Esophagus muscularis mucosa (tissue), 4 donors: ENCODE data around the gene OR9G4. TPM values are rescaled to one million over a fixed set of nuclear protein-coding genes. Genes with fewer than 3 reads are reported as not detected.

ENCODE experiments used
- DNase-seq: peaks from one replicate; pipeline ENCODE4 v3.0.0-alpha.2; 2017; ENCODE audit errors: extremely low spot score
- H3K27ac ChIP-seq, 4 donors: fragments of 200-600 bp; sonication (generic); replicated peaks in 1 of 4; 1 replicate in 3 of 4; 2 replicates in 1 of 4; pipeline ENCODE4 v1.5.1; 2016 to 2019; ENCODE audit warnings: mild to moderate bottlenecking in 1 of 4
- H3K27me3 ChIP-seq, 4 donors: fragments of 200-600 bp; sonication (generic); one replicate each; pipeline versions ENCODE4 v1.5.1 to v1.6.0; 2016 to 2019
- H3K36me3 ChIP-seq, 4 donors: fragments of 200-600 bp; sonication (generic); one replicate each; pipeline ENCODE4 v1.5.1; 2016 to 2019
- H3K4me1 ChIP-seq, 4 donors: fragments of 200-600 bp; sonication (generic); one replicate each; pipeline ENCODE4 v1.5.1; 2016 to 2019
- H3K4me3 ChIP-seq, 4 donors: fragments of 200-600 bp; sonication (generic); 1 replicate in 2 of 4; 2 replicates in 2 of 4; pipeline ENCODE4 v1.5.1; 2016 to 2019; ENCODE audit warnings: mild to moderate bottlenecking in 4 of 4, moderate library complexity in 1 of 4
- H3K9me3 ChIP-seq, 4 donors: fragments of 200-600 bp; sonication (generic); 1 replicate in 3 of 4; 2 replicates in 1 of 4; pipeline ENCODE4 v1.5.1; 2016 to 2019
- CTCF ChIP-seq, 3 experiments: fragments of 200-600 bp in 2 of 3; fragments of 450-650 bp in 1 of 3; sonication (generic) in 2 of 3; IDR thresholded peaks; one replicate each; pipeline ENCODE4 v1.5.1; 2017 to 2019; ENCODE audit warnings: antibody characterized with exemption in 3 of 3, mild to moderate bottlenecking in 2 of 3, moderate library complexity in 1 of 3
- EP300 ChIP-seq: sonication (generic); formaldehyde crosslinking; IDR thresholded peaks from one replicate; pipeline ENCODE4 v1.6.1; 2017; ENCODE audit warnings: antibody characterized with exemption
- POLR2A ChIP-seq: fragments of 450-650 bp; IDR thresholded peaks from one replicate; pipeline ENCODE4 v1.6.1; 2017; ENCODE audit warnings: antibody characterized with exemption, moderate library complexity, mild to moderate bottlenecking, low read depth
- POLR2AphosphoS5 ChIP-seq, 2 donors: sonication (generic); formaldehyde crosslinking; IDR thresholded peaks; one replicate each; pipeline ENCODE4 v1.6.1; 2017; ENCODE audit warnings: antibody characterized with exemption in 2 of 2
- WGBS: methylation state at CpG from one replicate; pipeline ENCODE4 v1.1.5; 2018; 5-methylcytosine and 5-hydroxymethylcytosine counted together
- intact Hi-C: fragments of 100-400 bp; cut with DNase I; formaldehyde crosslinking; loops from one replicate; pipeline ENCODE4 v1.15.1; 2023
- total RNA-seq, 4 donors: library from RNA; depleted of rRNA; stranded (reverse); fragments of >200 nt; gene quantifications; one replicate each; pipeline versions ENCODE4 v1.1.0 to v1.2.1, GENCODE V29; 2016

OR9G4 gene
- total RNA-seq: not detected

GRCh38 chr11:56748597-56748996 is at the start of gene OR9G4:
OR9G4 (minus strand) TSS chr11:56748697; CDS start chr11:56743766, 4,931 bp downstream.
- 55% methylated on average over 1 of the region's 1 CpG for WGBS
- H3K27ac ChIP-seq: no peak within 1 kb of the TSS
- DNase-seq: no peak
- no peaks in the 10 kb centered on the region for H3K4me1 ChIP-seq
- no peaks in the 10 kb centered on the region for H3K36me3 ChIP-seq
- no peaks in the 10 kb centered on the region for H3K27me3 ChIP-seq
- no peaks in the 10 kb centered on the region for H3K9me3 ChIP-seq
- no peak for TF ChIP-seq CTCF (IDR thresholded peaks at IDR 0.05)
- no peak for TF ChIP-seq EP300
- no peak for TF ChIP-seq POLR2A
- no peak for TF ChIP-seq POLR2AphosphoS5 (IDR thresholded peaks at IDR 0.05)
- H3K4me3 ChIP-seq: no peak within 1 kb of the TSS
- intact Hi-C loops: no loop called here

DNA sequence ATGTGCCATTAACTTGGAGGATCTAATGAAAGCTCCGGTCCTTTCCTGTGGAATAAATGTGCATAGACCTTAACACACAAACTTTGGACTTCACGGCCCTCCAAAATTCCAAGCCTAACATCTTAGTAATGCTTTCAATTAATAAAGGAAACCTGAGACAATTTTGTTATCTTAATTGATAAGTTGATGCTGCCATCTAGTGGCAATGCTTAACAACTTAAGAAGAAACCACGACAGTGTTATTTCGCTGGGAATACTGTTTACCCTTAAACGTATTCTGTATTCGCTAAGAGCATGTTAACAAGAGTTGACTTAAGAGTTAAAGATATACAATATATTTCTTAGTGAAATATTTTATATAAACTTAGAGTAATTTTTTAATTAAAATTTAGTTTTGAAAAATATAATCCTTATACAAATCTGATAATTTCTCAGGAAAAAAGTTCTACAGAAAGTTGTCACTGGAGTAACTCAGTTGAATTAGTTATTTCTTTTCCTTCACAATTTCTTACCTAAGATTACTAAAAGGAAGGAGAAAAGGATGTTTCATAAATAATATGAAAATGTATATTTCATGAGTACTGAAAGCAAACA is 35.0 kb upstream of the OR9G4 start:
- Histone ChIP-seq H3K4me3 (no peak overlapping the region), H3K9me3 (peaks cover 0 to 5% (median 0%) of the 10 kb centered on the region in 4 donors), H3K27ac (no peak overlapping the region), H3K4me1 (no peaks in the 10 kb centered on the region), H3K36me3 (no peaks in the 10 kb centered on the region), H3K27me3 (no peaks in the 10 kb centered on the region)
- 13% methylated on average over 6 of the region's 6 CpGs for WGBS
- TF ChIP-seq CTCF (IDR thresholded peaks at IDR 0.05) (peak; percentile 37 to 61 (median 56)), POLR2AphosphoS5 (IDR thresholded peaks at IDR 0.05) (no peak)
- intact Hi-C loops: loop anchor here (5.0 kb wide), 1 partner anchor 161 kb away; no protein-coding TSS in a partner anchor
- no peak for DNase-seq

GRCh38 chr11:56782167-56782847 is 33.8 kb upstream of the OR9G4 start:
- H3K4me3 ChIP-seq: no peak overlapping the region
- H3K9me3 ChIP-seq: peaks cover 0 to 5% (median 0%) of the 10 kb centered on the region in 4 donors
- no peaks in the 10 kb centered on the region for H3K4me1 ChIP-seq
- no peaks in the 10 kb centered on the region for H3K27me3 ChIP-seq
- no peak for TF ChIP-seq CTCF (IDR thresholded peaks at IDR 0.05)
- no peak for TF ChIP-seq POLR2AphosphoS5 (IDR thresholded peaks at IDR 0.05)
- no peak for TF ChIP-seq EP300
- H3K27ac ChIP-seq: no peak overlapping the region
- no peak for DNase-seq
- intact Hi-C loops: loop anchor here (5.0 kb wide), 1 partner anchor 160 kb away; no protein-coding TSS in a partner anchor
- 85% methylated on average over 10 of the region's 10 CpGs for WGBS
- no peaks in the 10 kb centered on the region for H3K36me3 ChIP-seq

GRCh38 chr11:56776809-56777208 is 28.3 kb upstream of the OR9G4 start:
- TF ChIP-seq EP300 (no peak), POLR2AphosphoS5 (IDR thresholded peaks at IDR 0.05) (no peak), CTCF (IDR thresholded peaks at IDR 0.05) (no peak), POLR2A (no peak)
- H3K36me3 ChIP-seq: no peaks in the 10 kb centered on the region
- DNase-seq: no peak
- H3K27me3 ChIP-seq: no peaks in the 10 kb centered on the region
- H3K4me1 ChIP-seq: no peaks in the 10 kb centered on the region
- intact Hi-C loops: no loop called here
- no peak overlapping the region for H3K27ac ChIP-seq
- no peaks in the 10 kb centered on the region for H3K9me3 ChIP-seq
- H3K4me3 ChIP-seq: no peak overlapping the region
